IMR-90 (cell line): Measurements from ENCODE around the gene SFT2D3. TPM values are rescaled to one million over a fixed set of nuclear protein-coding genes. Genes with fewer than 3 reads are reported as not detected.

Experiments used
- ATAC-seq: fragments of 200-7000 bp; cut with Tn5 transposase; 2 replicates; pipeline ENCODE4 v1.9.1; 2020; ENCODE audit warnings: low read depth, mild to moderate bottlenecking, moderate library complexity
- BruUV-seq: library from RNA; stranded (reverse); fragments of 400-500 nt; replicated peaks from 2 replicates; lab custom pipeline; 2021; lab: Mats Ljungman, UMichigan
- CTCF ChIA-PET: fragments of 300-600 bp; formaldehyde crosslinking; extraction: SDS; loops from one replicate; lab custom pipeline; 2021; ENCODE audit warnings: antibody characterized with exemption; lab: Yijun Ruan, JAX
- POLR2A ChIA-PET: fragments of 300-600 bp; sonication (Branson Sonifier 250); formaldehyde crosslinking; loops from one replicate; lab custom pipeline; 2022; ENCODE audit warnings: antibody characterized with exemption; ENCODE audit not compliant: unreplicated experiment; lab: Charles Lee
- DNase-seq: peaks from one replicate; pipeline ENCODE4 v3.0.0; 2013
- H2AFZ ChIP-seq: replicated peaks from 2 replicates; pipeline ENCODE3; 2013; ENCODE audit warnings: low read length, mild to moderate bottlenecking; ENCODE audit not compliant: poor library complexity
- H2AK5ac ChIP-seq: 2 replicates; pipeline ENCODE4 v1.6.1; 2013; ENCODE audit warnings: low read depth, low read length, inconsistent platforms
- H2AK9ac ChIP-seq: replicated peaks from 2 replicates; pipeline ENCODE3; 2013; ENCODE audit warnings: mild to moderate bottlenecking, low read depth, low read length, moderate library complexity; ENCODE audit not compliant: poor library complexity
- H2BK120ac ChIP-seq: 2 replicates; pipeline ENCODE4 v1.6.1; 2013; ENCODE audit warnings: low read depth, low read length, inconsistent platforms
- H2BK15ac ChIP-seq: 3 replicates; pipeline ENCODE4 v1.6.1; 2013; ENCODE audit warnings: low read depth, low read length, inconsistent platforms
- H2BK20ac ChIP-seq: 2 replicates; pipeline ENCODE4 v1.6.1; 2013; ENCODE audit warnings: low read depth, mild to moderate bottlenecking, inconsistent platforms, low read length, moderate library complexity
- H2BK5ac ChIP-seq: 2 replicates; pipeline ENCODE4 v1.6.1; 2013; ENCODE audit warnings: mild to moderate bottlenecking, low read depth, low read length, inconsistent platforms; ENCODE audit not compliant: poor library complexity, severe bottlenecking
- H3K14ac ChIP-seq: replicated peaks from 2 replicates; pipeline ENCODE4 v1.6.1; 2013; ENCODE audit warnings: low read depth, low read length, inconsistent platforms
- H3K18ac ChIP-seq: 2 replicates; pipeline ENCODE4 v1.6.1; 2013; ENCODE audit warnings: low read depth, low read length, control low read depth
- H3K23ac ChIP-seq: 2 replicates; pipeline ENCODE4 v1.6.1; 2013; ENCODE audit warnings: low read depth, low read length, inconsistent platforms
- H3K27ac ChIP-seq: 2 replicates; pipeline ENCODE4 v1.5.1; 2013; ENCODE audit warnings: mild to moderate bottlenecking, control low read depth, low read length; ENCODE audit not compliant: insufficient read depth
- H3K27me3 ChIP-seq: 2 replicates; pipeline ENCODE4 v1.6.1; 2013; ENCODE audit warnings: low read length; ENCODE audit not compliant: control insufficient read depth, insufficient read depth
- H3K36me3 ChIP-seq: 2 replicates; pipeline ENCODE4 v1.6.1; 2013; ENCODE audit warnings: low read length, mixed read lengths; ENCODE audit not compliant: control insufficient read depth, insufficient read depth
- H3K4ac ChIP-seq: 2 replicates; pipeline ENCODE4 v1.6.1; 2013; ENCODE audit warnings: low read depth, low read length, inconsistent platforms
- H3K4me1 ChIP-seq: 2 replicates; pipeline ENCODE4 v1.6.1; 2013; ENCODE audit warnings: low read length, mixed read lengths; ENCODE audit not compliant: control insufficient read depth, insufficient read depth
- H3K4me2 ChIP-seq: 2 replicates; pipeline ENCODE4 v1.6.1; 2013; ENCODE audit warnings: low read depth, mild to moderate bottlenecking, control low read depth, low read length, moderate library complexity
- H3K4me3 ChIP-seq: 2 replicates; pipeline ENCODE4 v1.5.1; 2013; ENCODE audit warnings: low read depth, mild to moderate bottlenecking, control low read depth, low read length, moderate library complexity; ENCODE audit not compliant: insufficient read depth
- H3K56ac ChIP-seq: 2 replicates; pipeline ENCODE4 v1.6.1; 2013; ENCODE audit warnings: low read length, inconsistent platforms; ENCODE audit not compliant: insufficient read depth; ENCODE audit errors: extremely low read depth
- H3K79me1 ChIP-seq, 2 experiments: 2 replicates each; pipeline ENCODE4 v1.6.1; 2013; ENCODE audit warnings: low read length in 2 of 2, inconsistent platforms in 1 of 2, low read depth in 1 of 2
- H3K9ac ChIP-seq: 2 replicates; pipeline ENCODE4 v1.6.1; 2013; ENCODE audit warnings: low read depth, low read length, control low read depth
- H3K9me1 ChIP-seq: 2 replicates; pipeline ENCODE4 v1.6.1; 2013; ENCODE audit warnings: low read length, inconsistent platforms; ENCODE audit not compliant: insufficient read depth
- H3K9me3 ChIP-seq: 2 replicates; pipeline ENCODE4 v1.6.1; 2013; ENCODE audit warnings: low read length; ENCODE audit not compliant: control insufficient read depth, insufficient read depth
- H4K20me1 ChIP-seq: 2 replicates; pipeline ENCODE4 v1.6.1; 2013; ENCODE audit warnings: low read length, inconsistent platforms; ENCODE audit not compliant: insufficient read depth
- H4K5ac ChIP-seq: 2 replicates; pipeline ENCODE4 v1.6.1; 2013; ENCODE audit warnings: mild to moderate bottlenecking, low read depth, low read length, control low read depth
- H4K8ac ChIP-seq, 2 experiments: 2 replicates each; pipeline ENCODE4 v1.6.1; 2013; ENCODE audit warnings: low read depth in 2 of 2, low read length in 2 of 2, control low read depth in 1 of 2, inconsistent platforms in 1 of 2
- H4K91ac ChIP-seq: 2 replicates; pipeline ENCODE4 v1.6.1; 2013; ENCODE audit warnings: low read depth, low read length, inconsistent platforms; ENCODE audit not compliant: insufficient read depth
- CHD1 ChIP-seq: IDR thresholded peaks from 2 replicates; pipeline ENCODE4 v1.6.1; 2012; ENCODE audit warnings: low read depth, low read length, improper control_type of control experiment
- ELK1 ChIP-seq: fragments of 150-350 bp; IDR thresholded peaks from 2 replicates; pipeline ENCODE4 v1.6.1; 2016; ENCODE audit warnings: low read depth, mild to moderate bottlenecking, low read length, moderate library complexity, borderline replicate concordance
- MXI1 ChIP-seq: IDR thresholded peaks from 2 replicates; pipeline ENCODE4 v1.6.1; 2012; ENCODE audit warnings: low read depth, mild to moderate bottlenecking, low read length, moderate library complexity, borderline replicate concordance
- RCOR1 ChIP-seq: IDR thresholded peaks from 2 replicates; pipeline ENCODE4 v1.6.1; 2012; ENCODE audit warnings: mild to moderate bottlenecking, low read length, improper control_type of control experiment; ENCODE audit not compliant: insufficient replicate concordance
- RFX5 ChIP-seq: IDR thresholded peaks from 2 replicates; pipeline ENCODE4 v1.8.0; 2012; ENCODE audit warnings: low read depth, mild to moderate bottlenecking, low read length, moderate library complexity
- SMC3 ChIP-seq: fragments of 150-350 bp; IDR thresholded peaks from 2 replicates; pipeline ENCODE4 v1.6.1; 2016; ENCODE audit warnings: low read depth, mild to moderate bottlenecking, antibody characterized with exemption, low read length, moderate library complexity
- USF2 ChIP-seq: fragments of 150-350 bp; IDR thresholded peaks from 2 replicates; pipeline ENCODE4 v1.6.1; 2017; ENCODE audit warnings: mild to moderate bottlenecking, antibody characterized with exemption, low read length, low read depth
- WGBS, 2 experiments: methylation state at CpG; one replicate each; pipeline versions ENCODE4 v1.1.5 to v1.1.7; 2013; ENCODE audit warnings: missing lambda C conversion rate in 2 of 2; ENCODE audit not compliant: insufficient read length in 1 of 2; ENCODE audit errors: extremely low coverage in 2 of 2; 5-methylcytosine and 5-hydroxymethylcytosine counted together
- dilution Hi-C: fragments of 300-500 bp; cut with HindIII; formaldehyde crosslinking; loops from one replicate; pipeline ENCODE4 v1.14.3; 2018; ENCODE audit warnings: low sequenced_read_pairs; ENCODE audit not compliant: unreplicated experiment
- in situ Hi-C: fragments of 300-500 bp; cut with MboI; formaldehyde crosslinking; loops from 3 replicates; pipeline ENCODE4 v1.14.3; 2019; ENCODE audit warnings: low sequenced_read_pairs, inconsistent platforms, mixed read lengths
- intact Hi-C: fragments of 100-400 bp; cut with micrococcal nuclease; formaldehyde crosslinking; loops from 2 replicates; pipeline ENCODE4 v1.10.0; 2022
- polyA plus RNA-seq, 3 experiments: library from polyadenylated mRNA; depleted of rRNA; stranded (reverse); fragments of >200 nt; gene quantifications; 2 replicates each; pipeline ENCODE4 v1.2.3, GENCODE V29; 2012; ENCODE audit warnings: low replicate concordance in 1 of 3
- total RNA-seq: library from RNA; depleted of rRNA; stranded (reverse); fragments of >200 nt; gene quantifications from 2 replicates; pipeline ENCODE4 v1.2.3, GENCODE V29; 2012
- TF ChIP-seq, protein P1 (sequence below): conservative IDR thresholded peaks from 2 replicates; pipeline ENCODE4 v1.5.1; 2012; ENCODE audit warnings: mild to moderate bottlenecking, low read depth, low read length, improper control_type of control experiment

The SFT2D3 gene
- total and polyA plus RNA-seq, 2 of the 4 experiments (the other 2 are of a cell fraction): 2.5 to 3.1 TPM

DNA sequence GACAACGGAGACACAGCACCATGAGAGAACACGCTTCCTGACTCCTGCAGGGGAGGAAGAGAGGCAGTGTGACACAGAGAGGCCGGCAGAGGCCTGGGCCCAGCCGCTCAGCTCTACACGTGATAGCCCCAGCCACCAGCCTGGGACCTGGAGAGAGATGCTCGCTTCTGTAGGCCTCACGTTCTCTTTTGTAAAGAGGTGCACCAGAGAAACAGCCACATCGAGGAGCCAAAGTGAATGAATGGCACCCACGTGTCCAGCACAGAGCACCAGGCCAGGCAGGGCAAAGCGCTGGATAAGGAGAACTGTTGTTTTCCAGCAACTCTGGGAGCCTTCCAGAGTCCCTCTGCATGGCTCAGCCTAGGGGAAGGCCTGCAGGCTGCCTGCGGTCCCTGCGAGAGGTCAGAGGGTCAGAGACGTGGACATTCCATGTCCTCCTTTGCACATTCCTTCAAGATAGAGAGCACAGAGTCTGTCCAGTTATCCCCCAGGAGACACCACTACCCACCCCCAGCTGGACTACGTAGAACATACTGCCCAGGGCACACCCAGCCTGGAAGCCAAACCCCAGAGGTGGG lies 40.1 kb upstream of the SFT2D3 start:
- in situ Hi-C loops: no loop called here
- DNase-seq: peak; percentile 24

More for the DNA sequence above, 40.1 kb upstream of the SFT2D3 start:
- no peak for TF ChIP-seq RFX5
- TF ChIP-seq CHD1: no peak
- no peak for TF ChIP-seq MXI1
- TF ChIP-seq RCOR1: no peak
- no peak for TF ChIP-seq SMC3
- no peak for TF ChIP-seq ELK1
- TF ChIP-seq, protein P1, sequence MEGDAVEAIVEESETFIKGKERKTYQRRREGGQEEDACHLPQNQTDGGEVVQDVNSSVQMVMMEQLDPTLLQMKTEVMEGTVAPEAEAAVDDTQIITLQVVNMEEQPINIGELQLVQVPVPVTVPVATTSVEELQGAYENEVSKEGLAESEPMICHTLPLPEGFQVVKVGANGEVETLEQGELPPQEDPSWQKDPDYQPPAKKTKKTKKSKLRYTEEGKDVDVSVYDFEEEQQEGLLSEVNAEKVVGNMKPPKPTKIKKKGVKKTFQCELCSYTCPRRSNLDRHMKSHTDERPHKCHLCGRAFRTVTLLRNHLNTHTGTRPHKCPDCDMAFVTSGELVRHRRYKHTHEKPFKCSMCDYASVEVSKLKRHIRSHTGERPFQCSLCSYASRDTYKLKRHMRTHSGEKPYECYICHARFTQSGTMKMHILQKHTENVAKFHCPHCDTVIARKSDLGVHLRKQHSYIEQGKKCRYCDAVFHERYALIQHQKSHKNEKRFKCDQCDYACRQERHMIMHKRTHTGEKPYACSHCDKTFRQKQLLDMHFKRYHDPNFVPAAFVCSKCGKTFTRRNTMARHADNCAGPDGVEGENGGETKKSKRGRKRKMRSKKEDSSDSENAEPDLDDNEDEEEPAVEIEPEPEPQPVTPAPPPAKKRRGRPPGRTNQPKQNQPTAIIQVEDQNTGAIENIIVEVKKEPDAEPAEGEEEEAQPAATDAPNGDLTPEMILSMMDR: no peak
- TF ChIP-seq USF2: no peak
- Histone ChIP-seq H4K8ac (peak overlapping the region in 1 of 2 experiments; percentile 4; a peak in 1 of 4 replicates), H2AFZ (peak overlapping the region; percentile 1), H3K4me2 (no peak overlapping the region), H3K9me1 (peaks cover 28% of the 10 kb centered on the region), H2AK5ac (peak overlapping the region; percentile 14; the same call in 1 of the 2 replicates), H2BK120ac (no peak overlapping the region), H3K14ac (peak overlapping the region; percentile 34; the same call in 1 of the 2 replicates), H3K4ac (peak overlapping the region; percentile 0; the same call in 1 of the 2 replicates), H2BK15ac (no peak overlapping the region), H4K20me1 (peaks cover 83% of the 10 kb centered on the region), H4K5ac (no peak overlapping the region), H2BK5ac (no peak overlapping the region), H3K23ac (0 out of 2 replicates have a peak overlapping the region, but pooled peaks have one; percentile 31), H3K36me3 (peaks cover 11% of the 10 kb centered on the region), H3K4me3 (no peak overlapping the region), H3K18ac (no peak overlapping the region), H2AK9ac (no peak overlapping the region), H4K91ac (peak overlapping the region; percentile 47; the same call in 1 of the 2 replicates), H3K56ac (no peak overlapping the region), H3K79me1 (peaks cover 22 to 79% of the 10 kb centered on the region in 2 experiments), H3K4me1 (peaks cover 14% of the 10 kb centered on the region), H3K9me3 (peaks cover 2% of the 10 kb centered on the region; the same call in 1 of the 2 replicates), H3K27me3 (no peaks in the 10 kb centered on the region), H3K9ac (no peak overlapping the region), H2BK20ac (no peak overlapping the region), H3K27ac (no peak overlapping the region)
- CTCF ChIA-PET: no interaction called here
- POLR2A ChIA-PET: no interaction called here
- dilution Hi-C loops (no loop called here), intact Hi-C loops (loop anchor here (1.0 kb wide), 1 partner anchor 8 kb away; no protein-coding TSS in a partner anchor)
- BruUV-seq: no TSS peak
- WGBS, 2 experiments: 96% methylated on average over 7 of the region's 14 CpGs; no CpG with 5 or more reads in 1 of the 2 experiments
- ATAC-seq: peak; percentile 52
